PC-3 (cell line): ENCODE measurements around the gene UGGT2.

ENCODE experiments used
- EZH2 ChIP-seq: fragments of 300-600 bp; sonication (generic); IDR thresholded peaks from one replicate; pipeline ENCODE4 v1.6.1; 2017; ENCODE audit warnings: antibody characterized with exemption, mild to moderate bottlenecking, low read length; ENCODE audit not compliant: unreplicated experiment
- EZH2phosphoT487 ChIP-seq: fragments of 300-600 bp; sonication (generic); IDR thresholded peaks from 2 replicates; pipeline ENCODE4 v1.6.1; 2018; ENCODE audit warnings: mild to moderate bottlenecking, antibody characterized with exemption, low read length, borderline replicate concordance
- TF ChIP-seq, protein P1 (sequence below): fragments of 300-600 bp; sonication (generic); conservative IDR thresholded peaks from 2 replicates; pipeline ENCODE4 v1.5.1; 2017; ENCODE audit warnings: antibody characterized with exemption, low read depth, mild to moderate bottlenecking, low read length

DNA sequence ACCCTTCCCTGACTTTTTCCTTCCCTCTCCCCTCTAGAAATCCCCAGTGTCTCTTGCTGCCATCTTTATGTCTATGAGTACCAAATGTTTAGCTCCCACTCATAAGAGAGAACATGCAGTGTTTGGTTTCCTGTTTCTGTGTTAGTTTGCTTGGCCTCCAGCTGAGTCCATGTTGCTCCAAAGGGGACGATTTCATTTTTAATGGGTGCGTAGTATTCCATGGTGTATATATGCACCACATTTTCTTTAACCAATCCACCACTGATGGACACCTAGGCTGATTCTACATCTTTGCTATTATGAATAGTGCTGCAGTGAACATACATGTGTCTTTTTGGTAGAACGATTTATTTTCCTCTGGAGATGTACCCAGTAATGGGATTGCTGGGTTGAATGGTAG is 123.8 kb downstream of the UGGT2 start:
- no peak for TF ChIP-seq EZH2
- TF ChIP-seq, protein P1, sequence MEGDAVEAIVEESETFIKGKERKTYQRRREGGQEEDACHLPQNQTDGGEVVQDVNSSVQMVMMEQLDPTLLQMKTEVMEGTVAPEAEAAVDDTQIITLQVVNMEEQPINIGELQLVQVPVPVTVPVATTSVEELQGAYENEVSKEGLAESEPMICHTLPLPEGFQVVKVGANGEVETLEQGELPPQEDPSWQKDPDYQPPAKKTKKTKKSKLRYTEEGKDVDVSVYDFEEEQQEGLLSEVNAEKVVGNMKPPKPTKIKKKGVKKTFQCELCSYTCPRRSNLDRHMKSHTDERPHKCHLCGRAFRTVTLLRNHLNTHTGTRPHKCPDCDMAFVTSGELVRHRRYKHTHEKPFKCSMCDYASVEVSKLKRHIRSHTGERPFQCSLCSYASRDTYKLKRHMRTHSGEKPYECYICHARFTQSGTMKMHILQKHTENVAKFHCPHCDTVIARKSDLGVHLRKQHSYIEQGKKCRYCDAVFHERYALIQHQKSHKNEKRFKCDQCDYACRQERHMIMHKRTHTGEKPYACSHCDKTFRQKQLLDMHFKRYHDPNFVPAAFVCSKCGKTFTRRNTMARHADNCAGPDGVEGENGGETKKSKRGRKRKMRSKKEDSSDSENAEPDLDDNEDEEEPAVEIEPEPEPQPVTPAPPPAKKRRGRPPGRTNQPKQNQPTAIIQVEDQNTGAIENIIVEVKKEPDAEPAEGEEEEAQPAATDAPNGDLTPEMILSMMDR: no peak
- no peak for TF ChIP-seq EZH2phosphoT487
